ENCODE measurements around the gene WWTR1. TPM values are rescaled to one million over a fixed set of nuclear protein-coding genes. Genes with fewer than 3 reads are reported as not detected.

The WWTR1 gene
- total and polyA plus RNA-seq, 2 of the 4 experiments (the other 2 are of a cell fraction) = 38.9 to 65.3 TPM

GRCh38 chr3:149523512-149524299 lies 134.1 kb downstream of the WWTR1 start:
- intact Hi-C loops (cut with micrococcal nuclease) = no loop called here
- CTCF ChIA-PET = interaction anchor here (0.8 kb wide), 1 partner anchor 111 kb away, joined by 3 read pairs; no protein-coding TSS in a partner anchor
- BruUV-seq (replicated peaks) = no TSS peak

More at GRCh38 chr3:149523512-149524299, 134.1 kb downstream of the WWTR1 start:
- Histone ChIP-seq H3K4me2 (ENCODE audit: low read depth, low read length) (no peak overlapping the region), H3K4ac (ENCODE audit: low read depth, low read length) (no peak overlapping the region), H2AK5ac (ENCODE audit: low read depth, low read length) (no peak overlapping the region), H3K27me3 (ENCODE audit: control insufficient read depth, insufficient read depth, low read length) (no peaks in the 10 kb centered on the region), H3K23ac (ENCODE audit: low read depth, low read length) (peak overlapping the region; percentile 5; the same call in 1 of the 2 replicates), H3K4me1 (ENCODE audit: control insufficient read depth, insufficient read depth, low read length) (peaks cover 4% of the 10 kb centered on the region; the same call in 1 of the 2 replicates), H4K8ac (ENCODE audit: low read depth in 2 of 2, low read length in 2 of 2) (peak overlapping the region in 1 of 2 experiments; percentile 4; a peak in 1 of 4 replicates), H4K5ac (ENCODE audit: low read depth, low read length) (no peak overlapping the region), H2BK120ac (ENCODE audit: low read depth, low read length) (no peak overlapping the region), H2BK15ac (ENCODE audit: low read depth, low read length) (no peak overlapping the region), H2BK5ac (ENCODE audit: low read depth, low read length, poor library complexity, severe bottlenecking) (no peak overlapping the region), H3K56ac (ENCODE audit: extremely low read depth, insufficient read depth, low read length) (no peak overlapping the region), H3K79me1 (ENCODE audit: low read depth in 1 of 2, low read length in 2 of 2) (peaks cover 14 to 49% of the 10 kb centered on the region in 2 experiments; a peak in 3 of 4 replicates), H3K14ac (replicated peaks; ENCODE audit: low read depth, low read length) (no peak overlapping the region), H4K91ac (ENCODE audit: insufficient read depth, low read depth, low read length) (no peak overlapping the region), H2AK9ac (replicated peaks; ENCODE audit: low read depth, low read length, poor library complexity) (no peak overlapping the region), H3K36me3 (ENCODE audit: control insufficient read depth, insufficient read depth, low read length) (peaks cover 36% of the 10 kb centered on the region), H2BK20ac (ENCODE audit: low read depth, low read length) (no peak overlapping the region), H3K9me1 (ENCODE audit: insufficient read depth, low read length) (peaks cover 6% of the 10 kb centered on the region; the same call in 1 of the 2 replicates), H3K9me3 (ENCODE audit: control insufficient read depth, insufficient read depth, low read length) (no peaks in the 10 kb centered on the region), H3K9ac (ENCODE audit: low read depth, low read length) (no peak overlapping the region), H3K18ac (ENCODE audit: low read depth, low read length) (no peak overlapping the region), H3K27ac (ENCODE audit: insufficient read depth, low read length) (no peak overlapping the region), H4K20me1 (ENCODE audit: insufficient read depth, low read length) (peaks cover 9% of the 10 kb centered on the region), H2AFZ (replicated peaks; ENCODE audit: low read length, poor library complexity) (no peak overlapping the region), H3K4me3 (ENCODE audit: insufficient read depth, low read depth, low read length) (no peak overlapping the region)
- no peak for TF ChIP-seq POLR2A (IDR thresholded peaks at IDR 0.05; ENCODE audit: low read depth, low read length)
- TF ChIP-seq NFE2L2 (IDR thresholded peaks at IDR 0.05; ENCODE audit: low read depth, low read length) = no peak
- TF ChIP-seq MXI1 (IDR thresholded peaks at IDR 0.05; ENCODE audit: borderline replicate concordance, low read depth, low read length) = no peak
- TF ChIP-seq MAFK (IDR thresholded peaks at IDR 0.05; ENCODE audit: low read depth, low read length) = no peak
- no peak for TF ChIP-seq RFX5 (IDR thresholded peaks at IDR 0.05; ENCODE audit: low read depth, low read length)
- no peak for TF ChIP-seq ELK1 (IDR thresholded peaks at IDR 0.05; ENCODE audit: borderline replicate concordance, low read depth, low read length)
- TF ChIP-seq RCOR1 (IDR thresholded peaks at IDR 0.05; ENCODE audit: insufficient replicate concordance, low read length) = no peak
- no peak for TF ChIP-seq CTCF (conservative IDR thresholded peaks at IDR 0.05; ENCODE audit: low read depth, low read length)
- DNase-seq (no peak), ATAC-seq (ENCODE audit: low read depth) (no peak)
- POLR2A ChIA-PET (ENCODE audit: unreplicated experiment) = interaction anchor here (0.6 kb wide), 1 partner anchor 12 kb away, joined by 6 read pairs; no protein-coding TSS in a partner anchor
- 70% methylated on average over 2 of the region's 11 CpGs; no CpG with 5 or more reads in 1 of the 2 experiments for WGBS, 2 experiments (ENCODE audit: extremely low coverage in 2 of 2, insufficient read length in 1 of 2)
- dilution Hi-C loops (cut with HindIII; ENCODE audit: low sequenced_read_pairs, unreplicated experiment) = loop anchor here (25.0 kb wide), 1 partner anchor 214 kb away; no protein-coding TSS in a partner anchor
- in situ Hi-C loops (cut with MboI; ENCODE audit: low sequenced_read_pairs) = no loop called here

Data from IMR-90 (cell line).